ENCODE data around the gene SLC12A4.
A peak's percentile ranks its signal among the peaks of the same experiment; 100 is the strongest.
"Not testable (repeated sequence)": the region's sequence is repeated elsewhere in the genome, so short reads cannot be mapped to it uniquely, and the experiment has no call there.

Gene SLC12A4

DNA sequence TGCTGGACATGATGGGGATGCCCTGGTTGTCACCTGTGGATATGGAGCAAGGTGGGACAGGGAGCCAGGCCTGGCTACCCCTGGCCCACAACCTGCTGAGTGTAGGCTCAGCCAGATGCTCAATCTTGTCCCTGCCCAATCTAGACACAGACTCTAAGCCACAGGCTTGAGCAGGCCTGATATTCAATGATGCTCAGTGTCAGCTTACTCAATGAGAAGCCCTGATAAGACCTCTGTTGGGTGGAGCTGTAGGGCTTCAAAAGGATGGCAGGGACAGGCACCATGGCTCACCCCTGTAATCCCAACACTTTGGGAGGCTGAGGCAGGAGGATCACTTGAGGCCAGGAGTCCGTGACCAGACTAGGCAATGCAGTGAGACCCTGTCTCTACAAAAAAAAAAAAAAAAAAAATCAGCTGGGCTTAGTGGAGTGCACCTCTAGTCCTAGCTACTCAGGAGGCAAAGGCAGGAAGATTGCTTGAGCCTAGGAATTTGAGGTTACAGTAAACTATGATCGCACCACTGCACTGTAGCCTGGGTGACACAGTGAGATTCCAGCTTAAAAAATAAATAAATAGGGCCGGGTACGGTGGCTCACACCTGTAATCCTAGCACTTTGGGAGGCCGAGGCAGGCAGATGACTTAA, 27.9 kb downstream of the SLC12A4 start:
- no peak for DNase-seq

DNA sequence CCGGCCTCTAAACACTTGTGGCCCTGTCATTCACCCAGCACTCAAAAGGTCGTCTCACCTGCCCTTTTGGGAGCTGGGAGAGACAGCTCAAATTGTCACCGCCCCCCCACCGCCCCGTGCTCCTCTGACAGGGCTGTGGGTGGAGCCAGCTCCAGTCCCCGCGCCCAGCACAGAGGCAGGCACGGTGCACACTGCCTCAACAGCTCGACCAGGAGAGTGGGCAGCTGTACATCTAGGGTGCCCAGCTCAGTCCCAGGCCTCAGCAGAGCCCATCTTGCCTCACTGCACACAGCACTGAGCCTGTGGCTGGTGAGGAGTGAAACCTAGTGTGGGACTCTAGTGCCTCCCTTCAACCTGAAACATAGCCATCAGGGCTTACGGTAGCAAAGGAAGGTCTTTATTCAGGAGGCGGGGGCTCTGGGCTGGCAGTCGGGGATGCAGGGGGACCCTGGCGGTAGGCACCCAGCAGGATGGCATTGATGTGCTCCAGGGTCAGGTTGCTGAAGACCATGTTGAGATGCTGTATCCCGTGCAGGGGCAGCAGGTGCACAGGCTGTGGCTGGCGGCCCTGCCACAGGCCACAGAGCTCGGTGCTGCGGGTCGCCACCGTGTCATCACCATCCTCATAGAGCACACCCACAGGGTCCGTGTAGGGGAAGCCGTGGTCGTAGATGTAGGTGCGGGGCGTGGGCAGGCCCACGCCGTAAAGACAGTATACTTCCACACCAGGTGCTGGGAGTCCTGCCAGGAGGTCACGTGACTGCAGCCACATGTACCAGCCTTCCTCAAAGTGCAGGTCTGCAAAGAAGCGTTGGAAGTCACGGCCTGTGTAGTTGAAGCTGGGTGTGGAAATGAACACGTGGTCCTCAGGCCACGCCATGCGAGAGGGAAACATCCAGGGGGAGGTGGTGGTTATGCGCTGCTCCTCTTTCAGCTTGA, 28.7 kb downstream of the SLC12A4 start:
- DNase-seq, result peak; percentile 32

DNA sequence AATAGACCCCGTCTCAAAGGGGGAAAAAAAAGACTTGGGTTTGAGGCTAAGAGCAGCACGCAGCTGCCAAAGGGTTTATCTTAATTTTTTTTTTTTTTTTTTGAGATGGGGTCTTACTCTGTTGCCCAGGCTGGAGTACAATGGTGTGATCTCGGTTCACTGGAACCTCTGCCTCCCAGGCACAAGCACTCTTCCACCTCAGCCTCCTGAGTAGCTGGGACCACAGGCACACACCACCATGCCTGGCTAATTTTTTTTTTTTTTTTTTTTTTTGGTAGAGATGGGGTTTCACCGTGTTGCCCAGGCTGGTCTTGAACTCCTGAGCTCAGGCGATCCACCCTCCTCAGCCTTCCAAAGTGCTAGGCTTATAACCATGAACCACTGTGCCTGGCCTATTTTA, 30.7 kb downstream of the SLC12A4 start:
- not testable (repeated sequence) for DNase-seq

DNA sequence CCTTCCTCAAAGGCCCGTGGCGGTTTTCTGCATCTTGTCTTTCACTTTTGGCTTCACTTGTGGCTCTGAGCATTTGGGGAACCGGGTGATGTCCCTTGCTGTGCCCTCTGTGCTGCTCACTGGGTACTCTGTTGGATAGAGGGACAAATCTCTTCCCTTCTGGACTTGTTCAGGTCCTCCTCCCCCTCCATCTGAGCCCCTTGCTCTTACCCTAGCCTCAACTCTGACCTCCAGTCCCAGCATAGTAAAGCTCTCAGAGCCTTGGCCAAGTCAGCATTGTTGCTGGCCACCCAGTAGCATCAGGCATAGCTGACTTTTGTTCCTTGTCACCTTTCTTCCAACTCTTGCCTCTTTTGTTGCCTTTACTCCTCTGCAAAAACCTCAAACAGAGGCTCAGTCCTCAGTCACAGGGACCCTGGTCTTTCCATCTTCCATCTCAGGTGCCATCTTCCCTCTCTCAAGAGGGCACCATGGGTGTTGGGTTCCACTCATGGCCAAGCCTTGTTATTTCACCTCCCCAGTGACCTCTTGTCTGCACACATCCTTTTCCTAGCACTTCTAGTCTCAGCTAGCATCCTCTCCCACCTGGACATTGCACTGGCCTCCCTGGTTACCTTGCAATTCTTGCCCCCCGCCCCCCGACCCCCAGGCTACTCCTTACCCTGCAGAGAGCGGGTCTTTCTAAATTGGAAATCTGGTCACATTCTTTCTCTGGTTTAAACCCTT, 31.4 kb downstream of the SLC12A4 start:
- DNase-seq, result peak; percentile 87

DNA sequence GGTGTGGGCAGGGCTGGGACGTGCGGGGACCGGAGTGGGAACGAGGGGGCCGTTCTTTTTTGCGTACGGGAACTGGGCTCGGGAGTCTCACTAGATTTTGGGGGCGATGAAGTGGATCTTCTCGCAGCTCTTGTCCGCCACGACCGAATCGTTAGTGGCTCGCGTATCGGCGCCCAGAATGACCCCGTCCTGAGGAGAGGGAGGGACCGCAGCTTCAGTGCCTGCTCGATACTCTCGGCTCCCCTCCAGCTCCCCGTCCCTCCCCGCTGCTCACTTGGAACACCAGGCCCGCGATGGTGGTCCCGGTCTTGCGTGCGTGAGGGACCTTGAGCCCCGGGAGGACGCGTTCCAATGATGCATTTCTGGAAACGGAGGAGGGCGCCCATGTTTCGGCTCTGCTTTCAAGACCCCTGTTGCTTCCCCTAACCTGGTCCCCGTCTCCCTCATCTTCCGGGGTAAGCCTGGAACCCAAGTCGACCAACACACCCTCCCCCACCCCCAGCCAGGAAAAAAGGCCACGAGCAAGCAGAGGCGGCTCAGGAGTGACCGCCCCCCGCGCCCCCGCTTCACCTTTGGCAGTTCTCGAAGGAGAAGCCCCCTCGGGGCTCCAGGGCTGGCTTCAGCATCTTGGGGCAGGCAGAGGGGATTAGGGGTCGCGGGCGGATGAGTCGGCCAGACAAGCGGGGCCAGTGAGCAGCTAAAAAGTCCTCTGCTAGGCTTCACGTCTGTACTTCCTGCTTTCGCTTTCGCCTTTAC, 32.1 kb downstream of the SLC12A4 start, which contains the start of gene PSMB10:
Gene PSMB10 (minus strand): TSS at position 727 of the 756 bp plus-strand sequence. CDS start 101 bp downstream, at position 626.
- DNase-seq, result no peak

DNA sequence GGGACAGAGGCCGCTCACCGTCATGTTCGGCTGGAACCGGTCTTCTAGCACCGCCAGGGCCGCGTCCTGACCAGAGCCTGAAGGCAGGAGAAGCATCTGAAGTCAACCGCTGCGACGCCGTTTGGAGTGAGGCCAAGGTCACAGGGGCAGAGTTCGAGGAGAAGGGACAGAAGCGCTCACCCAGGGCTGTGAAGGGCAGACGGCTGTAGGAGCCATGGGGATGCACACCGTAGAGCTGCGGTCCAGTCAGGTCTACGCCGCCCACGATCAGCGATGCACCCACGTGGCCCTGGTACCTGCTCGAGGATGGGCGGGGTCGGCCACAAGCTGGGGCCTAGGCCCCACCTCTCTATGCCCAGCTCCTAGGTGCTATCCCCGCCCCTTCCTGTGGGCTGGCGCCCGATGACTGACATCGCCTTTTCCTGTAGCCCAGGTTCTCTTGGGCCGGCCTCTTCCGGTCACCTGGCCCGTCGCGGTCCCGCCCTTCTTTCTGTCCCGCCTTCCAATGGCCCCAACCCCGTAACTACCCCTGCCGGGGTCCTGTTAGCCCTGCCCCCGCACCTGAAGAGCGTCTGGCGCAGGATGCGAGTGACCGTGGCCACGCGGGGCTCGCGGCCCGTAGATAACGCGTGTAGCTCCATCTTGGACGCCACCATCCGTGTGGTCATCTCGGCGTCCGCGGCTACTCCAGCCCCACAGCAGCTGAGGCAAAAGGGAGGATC, 32.9 kb downstream of the SLC12A4 start:
- DNase-seq, result peak; percentile 97

DNA sequence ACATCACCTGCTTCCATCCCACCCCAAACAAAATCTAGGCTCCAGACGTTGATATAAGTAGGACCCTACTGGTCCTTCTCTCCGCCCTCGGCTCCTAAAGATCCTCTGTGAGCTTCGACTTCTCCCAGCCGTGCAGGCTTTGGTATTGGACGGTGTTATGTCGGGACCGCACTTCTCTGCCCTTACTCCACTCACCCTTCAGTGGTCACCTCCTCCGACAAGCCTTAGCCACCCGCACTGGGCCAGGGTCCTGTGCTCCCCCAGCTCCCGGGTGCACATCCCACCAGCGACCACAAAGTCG, 33.4 kb downstream of the SLC12A4 start:
- no peak for DNase-seq

DNA sequence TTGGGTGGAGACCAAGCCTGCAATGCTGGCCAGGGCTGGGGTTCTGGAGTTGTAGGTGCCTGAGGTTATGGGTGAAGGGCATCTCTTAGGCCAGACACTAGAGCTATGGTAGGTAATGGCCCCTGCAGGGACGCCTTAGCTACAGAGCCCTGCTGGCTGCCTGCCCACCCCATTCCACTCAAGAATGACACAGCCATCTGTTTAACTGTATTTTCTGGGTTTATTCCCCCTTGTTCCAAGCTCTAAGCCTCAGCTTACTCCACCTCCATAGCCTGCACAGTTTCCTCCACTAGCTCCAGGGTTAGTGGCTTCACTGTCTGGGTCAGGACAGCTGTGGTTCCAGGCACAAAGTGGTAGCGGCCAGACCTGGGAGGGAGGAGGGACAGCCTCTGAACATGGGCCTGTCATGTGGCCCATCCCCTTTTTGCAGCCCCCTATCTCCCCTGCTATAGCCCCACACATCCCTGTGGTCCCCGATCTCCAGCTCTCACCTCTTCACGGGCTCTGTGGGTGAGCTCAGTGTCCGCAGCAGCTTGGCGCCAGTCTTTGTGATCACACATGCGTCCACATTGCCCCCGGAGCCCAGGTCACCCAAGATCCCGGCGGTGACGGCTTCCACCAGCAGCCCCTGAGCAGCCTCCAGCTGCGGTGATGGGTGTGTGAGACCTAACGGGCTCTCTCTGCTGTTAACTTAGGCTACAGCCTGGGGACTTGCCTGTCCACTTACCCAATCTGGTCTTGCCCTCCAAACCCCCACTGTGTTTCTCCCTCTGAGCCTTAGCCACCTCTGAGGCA, 33.9 kb downstream of the SLC12A4 start:
- DNase-seq, result no peak

DNA sequence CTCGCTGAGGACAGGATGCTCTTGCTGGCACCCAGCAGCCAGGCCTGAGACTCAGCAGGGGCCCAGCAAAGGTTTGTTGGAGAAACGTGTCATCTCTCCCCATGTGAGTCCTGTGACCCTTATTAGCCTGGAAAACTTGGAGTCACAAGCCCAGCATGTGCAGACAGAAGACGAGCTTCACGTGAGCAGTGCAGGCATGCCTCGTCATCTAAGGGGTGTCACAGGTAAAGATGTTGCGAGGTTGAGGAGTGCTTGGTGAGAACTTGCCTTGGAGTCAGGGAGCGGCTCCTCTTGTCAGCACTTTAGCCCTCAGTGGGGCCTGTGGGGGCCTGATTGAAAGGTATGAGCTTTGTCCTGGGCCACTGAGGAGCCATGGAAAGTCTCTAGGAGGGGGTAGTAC, 34.6 kb downstream of the SLC12A4 start:
- DNase-seq, result no peak

DNA sequence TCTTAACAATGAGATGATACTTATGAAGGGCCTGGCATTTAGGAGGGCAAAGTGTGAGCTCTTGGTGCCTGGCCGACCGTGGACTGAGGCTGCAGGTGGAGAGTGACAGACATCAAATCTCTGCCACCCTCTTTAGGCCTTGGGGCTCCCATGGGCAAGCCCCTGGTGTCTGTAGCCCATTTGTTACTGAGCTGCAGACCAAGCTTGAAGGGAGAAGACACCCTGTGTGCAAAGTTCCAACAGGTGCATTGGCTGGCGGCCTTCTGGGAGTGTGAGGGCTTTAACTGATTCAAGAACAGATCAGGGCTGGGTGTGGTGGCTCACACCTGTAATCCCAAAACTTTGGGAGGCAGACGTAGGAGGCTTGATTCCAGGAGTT, 36.0 kb downstream of the SLC12A4 start:
- DNase-seq, result no peak

DNA sequence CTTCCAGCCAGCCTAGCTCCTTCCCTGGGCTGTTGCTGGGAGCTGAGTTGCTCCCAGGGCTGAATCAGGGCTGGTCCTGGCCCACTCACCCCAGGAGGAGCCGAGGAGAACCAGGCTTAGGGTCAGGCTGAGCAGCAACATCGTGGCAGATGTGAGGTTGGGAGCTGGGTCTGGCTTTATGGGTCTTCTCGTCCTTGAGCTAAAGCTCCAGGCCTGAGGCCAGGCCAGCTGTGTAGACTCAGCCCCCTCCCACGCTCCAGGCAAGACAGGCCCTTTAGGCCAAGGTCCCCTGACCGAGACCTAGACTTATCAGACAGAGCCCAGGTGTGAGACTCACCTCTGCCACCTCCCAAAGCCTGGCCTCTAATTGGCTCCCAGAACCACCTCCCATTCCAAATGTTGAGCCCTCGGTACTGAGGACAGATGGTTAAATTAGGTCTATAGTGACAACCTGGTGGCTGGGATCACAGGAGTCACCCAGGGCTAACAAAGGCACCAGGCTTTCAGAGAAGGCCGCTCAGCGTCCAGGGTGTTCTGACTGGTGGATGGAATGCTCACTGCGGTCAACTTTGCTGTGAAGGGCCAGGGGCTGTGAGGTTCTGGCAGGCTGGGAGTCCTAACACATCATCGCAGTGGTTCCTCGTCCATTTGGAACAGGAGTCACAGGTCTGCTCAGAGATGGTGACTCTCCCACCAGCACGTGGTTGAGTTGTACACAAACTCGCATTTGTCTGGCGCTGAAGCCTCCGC, 36.5 kb downstream of the SLC12A4 start, which contains the start of gene CTRL:
Gene CTRL (minus strand): TSS at position 151 of the 750 bp plus-strand sequence. CDS start 10 bp downstream, at position 141.
- DNase-seq, result no peak

DNA sequence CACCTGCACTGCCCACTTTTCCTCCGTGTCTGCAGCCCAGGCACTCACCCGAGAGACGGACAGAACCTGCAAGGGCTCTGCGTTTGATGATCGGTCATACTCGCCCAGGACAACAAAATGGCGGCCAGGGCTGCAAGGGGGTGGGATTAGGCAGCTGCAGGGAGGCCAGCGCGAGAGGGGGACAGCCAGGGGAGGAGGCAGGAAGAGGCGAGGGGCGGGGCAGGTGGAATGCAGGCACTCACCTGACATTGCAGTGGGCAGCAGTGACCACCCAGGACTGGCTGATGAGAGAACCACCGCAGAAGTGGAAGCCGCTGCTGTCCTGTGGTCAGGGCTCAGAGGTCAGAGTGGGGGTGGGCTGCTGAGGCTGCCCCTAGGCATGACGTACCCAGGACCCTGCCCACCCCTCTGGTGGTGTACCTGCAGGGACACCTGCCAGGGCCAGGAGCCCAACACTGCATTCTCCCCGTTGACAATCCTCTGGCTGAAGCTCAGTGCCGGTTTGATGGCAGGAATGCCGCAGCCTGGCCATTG, 37.7 kb downstream of the SLC12A4 start:
- no peak for DNase-seq

DNA sequence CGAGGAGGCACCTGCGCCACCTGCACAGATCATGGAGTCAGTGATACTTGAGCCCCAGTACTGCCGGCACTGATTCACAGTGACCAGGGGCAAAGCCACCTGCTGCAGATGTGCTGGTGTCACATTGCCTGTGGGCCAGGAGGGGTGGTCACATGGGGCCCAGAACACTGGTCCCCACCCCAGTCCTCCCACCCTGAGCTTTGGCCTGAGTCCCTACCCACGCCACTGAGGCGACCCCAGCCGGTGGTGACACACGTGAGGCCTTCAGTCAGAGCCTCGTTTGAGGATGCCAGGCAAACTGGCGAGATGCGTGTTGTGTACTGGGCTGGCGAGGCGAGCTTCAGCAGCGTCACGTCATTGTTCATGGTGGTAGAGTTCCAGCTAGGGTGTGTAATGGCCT, 38.2 kb downstream of the SLC12A4 start:
- DNase-seq, result no peak

DNA sequence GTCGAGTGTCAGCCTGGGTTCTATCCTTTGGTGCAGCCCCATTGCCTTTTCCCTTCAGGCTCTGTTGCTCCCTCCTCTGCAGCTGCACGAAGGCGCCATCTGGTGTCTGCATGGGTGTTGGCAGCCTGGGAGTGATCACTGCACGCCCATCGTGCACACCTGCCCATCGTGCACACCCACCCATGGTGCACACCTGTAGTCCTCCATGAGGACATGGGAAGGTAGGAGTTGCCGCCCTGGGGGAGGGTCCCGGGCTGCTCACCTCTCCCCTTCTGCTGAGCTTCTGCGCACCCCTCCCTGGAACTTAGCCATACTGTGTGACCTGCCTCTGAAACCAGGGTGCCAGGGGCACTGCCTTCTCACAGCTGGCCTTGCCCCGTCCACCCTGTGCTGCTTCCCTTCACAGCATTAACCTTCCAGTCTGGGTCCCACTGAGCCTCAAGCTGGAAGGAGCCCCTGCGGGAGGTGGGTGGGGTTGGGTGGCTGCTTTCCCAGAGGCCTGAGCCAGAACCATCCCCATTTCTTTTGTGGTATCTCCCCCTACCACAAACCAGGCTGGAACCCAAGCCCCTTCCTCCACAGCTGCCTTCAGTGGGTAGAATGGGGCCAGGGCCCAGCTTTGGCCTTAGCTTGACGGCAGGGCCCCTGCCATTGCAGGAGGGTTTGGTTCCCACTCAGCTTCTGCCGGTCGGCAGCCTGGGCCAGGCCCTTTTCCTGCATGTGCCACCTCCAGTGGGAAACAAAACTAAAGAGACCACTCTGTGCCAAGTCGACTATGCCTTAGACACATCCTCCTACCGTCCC, 39.7 kb downstream of the SLC12A4 start:
- peak; percentile 81 for DNase-seq

DNA sequence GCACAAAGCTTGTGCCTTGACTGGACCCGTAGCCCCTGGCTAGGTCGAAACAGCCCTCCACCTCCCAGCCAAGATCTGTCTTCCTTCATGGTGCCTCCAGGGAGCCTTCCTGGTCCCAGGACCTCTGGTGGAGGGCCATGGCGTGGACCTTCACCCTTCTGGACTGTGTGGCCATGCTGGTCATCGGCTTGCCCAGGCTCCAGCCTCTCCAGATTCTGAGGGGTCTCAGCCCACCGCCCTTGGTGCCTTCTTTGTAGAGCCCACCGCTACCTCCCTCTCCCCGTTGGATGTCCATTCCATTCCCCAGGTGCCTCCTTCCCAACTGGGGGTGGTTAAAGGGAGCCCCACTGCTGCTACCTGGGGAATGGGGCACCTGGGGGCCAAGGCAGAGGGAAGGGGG, 40.3 kb downstream of the SLC12A4 start:
- DNase-seq, result no peak

DNA sequence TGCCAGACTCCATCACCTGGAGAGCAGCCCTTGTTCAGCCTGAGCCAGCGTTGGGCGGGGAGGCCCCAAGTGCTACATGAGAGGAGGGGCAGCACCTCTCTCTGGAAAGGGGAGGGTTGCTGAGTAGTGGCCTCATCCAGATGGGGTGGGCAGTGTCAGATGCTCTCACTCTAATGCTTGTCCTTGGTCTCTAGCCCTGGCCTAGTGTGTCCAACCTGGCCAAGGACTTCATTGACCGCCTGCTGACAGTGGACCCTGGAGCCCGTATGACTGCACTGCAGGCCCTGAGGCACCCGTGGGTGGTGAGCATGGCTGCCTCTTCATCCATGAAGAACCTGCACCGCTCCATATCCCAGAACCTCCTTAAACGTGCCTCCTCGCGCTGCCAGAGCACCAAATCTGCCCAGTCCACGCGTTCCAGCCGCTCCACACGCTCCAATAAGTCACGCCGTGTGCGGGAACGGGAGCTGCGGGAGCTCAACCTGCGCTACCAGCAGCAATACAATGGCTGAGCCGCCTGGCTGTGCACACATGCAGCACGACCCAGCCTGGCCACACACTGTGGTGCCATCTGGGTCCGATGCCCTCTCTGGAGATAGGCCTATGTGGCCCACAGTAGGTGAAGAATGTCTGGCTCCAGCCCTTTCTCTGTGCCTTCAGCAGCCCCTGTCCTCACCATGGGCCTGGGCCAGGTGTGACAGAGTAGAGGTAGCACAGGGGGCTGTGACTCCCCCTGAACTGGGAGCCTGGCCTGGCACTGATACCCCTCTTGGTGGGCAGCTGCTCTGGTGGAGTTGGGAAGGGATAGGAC, 41.1 kb downstream of the SLC12A4 start:
- DNase-seq, result no peak

DNA sequence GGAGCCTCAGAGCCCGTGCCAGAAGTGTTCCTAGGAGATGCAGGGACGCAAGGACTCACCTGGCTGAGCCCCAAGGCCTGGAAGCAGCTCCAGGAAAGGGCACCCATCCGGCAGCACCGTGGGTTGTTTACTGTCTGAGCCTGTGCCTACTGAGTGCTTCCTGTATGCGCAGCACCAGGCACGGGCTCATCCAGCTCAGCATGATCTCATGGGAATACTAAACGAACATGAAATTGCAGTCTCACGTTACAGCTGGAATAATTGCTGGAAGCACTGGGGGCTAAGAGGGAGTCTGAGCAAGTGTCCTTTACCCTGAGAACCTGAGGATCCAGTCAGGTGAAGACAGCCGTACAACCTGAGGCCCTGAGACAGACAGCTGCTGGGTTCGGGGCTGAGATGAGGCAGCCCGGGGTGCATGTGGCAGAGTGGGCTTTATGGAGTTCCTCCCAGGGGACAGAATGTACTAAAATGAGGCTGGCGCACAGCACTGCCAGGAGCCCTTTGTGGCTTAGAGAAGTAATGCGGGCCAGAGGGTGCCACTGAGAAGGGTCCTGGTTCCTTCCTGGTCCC, 42.2 kb downstream of the SLC12A4 start:
- no peak for DNase-seq

All from CD4-positive, alpha-beta T cell treated with Interleukin-17A for 1 hour (primary cell).